Naive thymus-derived CD8-positive, alpha-beta T cell (primary cell): ENCODE results near the gene AGBL1. TPM values are rescaled to one million over a fixed set of nuclear protein-coding genes. Genes with fewer than 3 reads are reported as not detected.
"Not testable (repeated sequence)": the region's sequence is repeated elsewhere in the genome, so short reads cannot be mapped to it uniquely, and the experiment has no call there.

ENCODE experiments used
- ATAC-seq, 2 donors: fragments of 150-1000 bp; cut with Tn5 transposase in 1 of 2; sonication (Bioruptor Pico), chemical (Tn5 transposase) in 1 of 2; 1 replicate in 1 of 2; 2 replicates in 1 of 2; pipeline ENCODE4 v1.10.0; 2021; ENCODE audit warnings: mild to moderate bottlenecking in 2 of 2, moderate library complexity in 2 of 2
- POLR2A ChIA-PET: fragments of 350-600 bp; sonication (Branson Sonifier 250); formaldehyde crosslinking; loops from one replicate; lab custom pipeline; 2021; ENCODE audit warnings: antibody characterized with exemption; lab: Charles Lee
- DNase-seq, 10 donors: peaks; one replicate each; pipeline versions ENCODE4 v3.0.0 to v3.0.0-alpha.2; 2020 to 2022
- H3K27ac Mint-ChIP-seq, 10 donors: one replicate each; pipeline ENCODE4 v1.8.0; 2020 to 2022; ENCODE audit warnings: mild to moderate bottlenecking in 10 of 10, mixed read lengths in 10 of 10, moderate library complexity in 4 of 10, inconsistent platforms in 1 of 10
- H3K27me3 Mint-ChIP-seq, 5 donors: one replicate each; pipeline ENCODE4 v1.8.0; 2021 to 2022; ENCODE audit warnings: mixed read lengths in 5 of 5
- H3K36me3 Mint-ChIP-seq, 3 donors: one replicate each; pipeline ENCODE4 v1.8.0; 2020 to 2022; ENCODE audit warnings: mixed read lengths in 3 of 3, mild to moderate bottlenecking in 2 of 3, inconsistent platforms in 1 of 3
- H3K4me1 Mint-ChIP-seq, 4 donors: one replicate each; pipeline ENCODE4 v1.8.0; 2021 to 2022; ENCODE audit warnings: mixed read lengths in 4 of 4
- H3K4me3 Mint-ChIP-seq, 10 donors: one replicate each; pipeline ENCODE4 v1.8.0; 2020 to 2022; ENCODE audit warnings: mild to moderate bottlenecking in 10 of 10, mixed read lengths in 10 of 10, moderate library complexity in 6 of 10, inconsistent platforms in 1 of 10
- H3K9me3 Mint-ChIP-seq, 9 donors: one replicate each; pipeline ENCODE4 v1.8.0; 2020 to 2022; ENCODE audit warnings: mixed read lengths in 9 of 9, mild to moderate bottlenecking in 3 of 9, inconsistent platforms in 1 of 9, moderate library complexity in 1 of 9
- polyA plus RNA-seq, 3 donors: library from polyadenylated mRNA; unstranded; fragments of 300-500 nt; fragmentation: Illumina TruSeq; gene quantifications; one replicate each; pipeline ENCODE4 v1.2.3, GENCODE V29; 2021
- total RNA-seq, 8 experiments: library from RNA in 2 of 8; stranded (reverse) in 2 of 8; gene quantifications; one replicate each; pipeline ENCODE4 v1.2.3 and lab custom pipeline; 2021 to 2026

The AGBL1 gene
- total and polyA plus RNA-seq, 5 experiments from 2014 or later = not detected

- ATAC-seq = no peak
- H3K27me3 Mint-ChIP-seq = peaks cover 15 to 39% (median 15%) of the 10 kb centered on the region in 5 donors
- peaks cover 8 to 38% (median 17%) of the 10 kb centered on the region in 9 donors for H3K9me3 Mint-ChIP-seq
Measured at GRCh38 chr15:86103825-86104224, 24.2 kb downstream of the AGBL1 start.

GRCh38 chr15:86106306-86106705, 26.6 kb downstream of the AGBL1 start:
- Mint-ChIP-seq H3K27ac (peak overlapping the region in 1 of 10 donors; percentile 45), H3K36me3 (peaks cover 0 to 4% (median 2%) of the 10 kb centered on the region in 3 donors), H3K4me1 (no peaks in the 10 kb centered on the region), H3K9me3 (peaks cover 6 to 26% (median 16%) of the 10 kb centered on the region in 9 donors), H3K4me3 (no peak overlapping the region), H3K27me3 (peaks cover 15 to 45% (median 17%) of the 10 kb centered on the region in 5 donors)
- POLR2A ChIA-PET = no interaction called here
- no peak for DNase-seq
- ATAC-seq = no peak

More at GRCh38 chr15:86103825-86104224, 24.2 kb downstream of the AGBL1 start:
- Mint-ChIP-seq H3K4me3 (no peak overlapping the region), H3K27ac (peak overlapping the region in 1 of 10 donors; percentile 54), H3K36me3 (peaks cover 0 to 4% (median 2%) of the 10 kb centered on the region in 3 donors), H3K4me1 (no peaks in the 10 kb centered on the region)
- DNase-seq = no peak
- POLR2A ChIA-PET = no interaction called here

- H3K36me3 Mint-ChIP-seq = no peaks in the 10 kb centered on the region
- POLR2A ChIA-PET = no interaction called here
- no peak overlapping the region for H3K27ac Mint-ChIP-seq
- H3K9me3 Mint-ChIP-seq = no peaks in the 10 kb centered on the region
- DNase-seq (no peak), ATAC-seq (no peak)
- H3K4me1 Mint-ChIP-seq = no peaks in the 10 kb centered on the region
- peaks cover 2 to 14% (median 11%) of the 10 kb centered on the region in 5 donors for H3K27me3 Mint-ChIP-seq
- H3K4me3 Mint-ChIP-seq = no peak overlapping the region
Measured at GRCh38 chr15:86115145-86115801, 35.6 kb downstream of the AGBL1 start.

GRCh38 chr15:86121568-86122225, 42.0 kb downstream of the AGBL1 start:
- ATAC-seq (no peak), DNase-seq (no peak)
- Mint-ChIP-seq H3K27me3 (peaks cover 2 to 33% (median 13%) of the 10 kb centered on the region in 5 donors), H3K9me3 (no peaks in the 10 kb centered on the region), H3K36me3 (peaks cover 0 to 4% (median 0%) of the 10 kb centered on the region in 3 donors), H3K4me3 (no peak overlapping the region), H3K4me1 (no peaks in the 10 kb centered on the region), H3K27ac (no peak overlapping the region)
- POLR2A ChIA-PET = no interaction called here

GRCh38 chr15:86122691-86123391, 43.2 kb downstream of the AGBL1 start:
- POLR2A ChIA-PET, H3K36me3 Mint-ChIP-seq, H3K4me1 Mint-ChIP-seq, ATAC-seq, DNase-seq, H3K4me3 Mint-ChIP-seq, H3K27ac Mint-ChIP-seq, H3K9me3 Mint-ChIP-seq: not testable (repeated sequence)
- H3K27me3 Mint-ChIP-seq = peaks cover 0 to 33% (median 13%) of the 10 kb centered on the region in 5 donors

GRCh38 chr15:86125775-86126174, 46.1 kb downstream of the AGBL1 start:
- Mint-ChIP-seq H3K36me3 (peaks cover 0 to 4% (median 0%) of the 10 kb centered on the region in 3 donors), H3K9me3 (peaks cover 0 to 12% (median 0%) of the 10 kb centered on the region in 9 donors)

GRCh38 chr15:86127547-86127946, 47.9 kb downstream of the AGBL1 start:
- Mint-ChIP-seq H3K9me3 (peaks cover 0 to 12% (median 0%) of the 10 kb centered on the region in 9 donors), H3K27me3 (peaks cover 0 to 35% (median 6%) of the 10 kb centered on the region in 5 donors), H3K27ac (no peak overlapping the region), H3K4me3 (no peak overlapping the region), H3K36me3 (peaks cover 0 to 4% (median 0%) of the 10 kb centered on the region in 3 donors), H3K4me1 (no peaks in the 10 kb centered on the region)
- no peak for DNase-seq
- POLR2A ChIA-PET = no interaction called here
- ATAC-seq = no peak

More at GRCh38 chr15:86125775-86126174, 46.1 kb downstream of the AGBL1 start:
- DNase-seq (no peak), ATAC-seq (no peak)
- no peak overlapping the region for H3K27ac Mint-ChIP-seq
- POLR2A ChIA-PET = no interaction called here
- H3K4me1 Mint-ChIP-seq = no peaks in the 10 kb centered on the region
- peaks cover 0 to 35% (median 8%) of the 10 kb centered on the region in 5 donors for H3K27me3 Mint-ChIP-seq
- no peak overlapping the region for H3K4me3 Mint-ChIP-seq

- Mint-ChIP-seq H3K4me1 (no peaks in the 10 kb centered on the region), H3K4me3 (no peak overlapping the region), H3K9me3 (peaks cover 0 to under 1% (median 0%) of the 10 kb centered on the region in 9 donors), H3K27ac (no peak overlapping the region), H3K27me3 (peaks cover 0 to 12% (median 7%) of the 10 kb centered on the region in 5 donors), H3K36me3 (no peaks in the 10 kb centered on the region)
- ATAC-seq (no peak), DNase-seq (no peak)
- POLR2A ChIA-PET = no interaction called here
Measured at GRCh38 chr15:86135041-86135440, 55.4 kb downstream of the AGBL1 start.

- DNase-seq (no peak), ATAC-seq (no peak)
- Mint-ChIP-seq H3K36me3 (peaks cover 0 to 5% (median 0%) of the 10 kb centered on the region in 3 donors), H3K4me3 (no peak overlapping the region), H3K27ac (no peak overlapping the region), H3K4me1 (no peaks in the 10 kb centered on the region), H3K27me3 (peaks cover 4 to 26% (median 14%) of the 10 kb centered on the region in 5 donors), H3K9me3 (peaks cover 0 to 5% (median 0%) of the 10 kb centered on the region in 9 donors)
- POLR2A ChIA-PET = no interaction called here
Measured at GRCh38 chr15:86136861-86137260, 57.2 kb downstream of the AGBL1 start.

- Mint-ChIP-seq H3K4me1 (no peaks in the 10 kb centered on the region), H3K27me3 (peaks cover 9 to 46% (median 15%) of the 10 kb centered on the region in 5 donors), H3K4me3 (no peak overlapping the region), H3K9me3 (peaks cover 0 to 9% (median 0%) of the 10 kb centered on the region in 9 donors), H3K27ac (no peak overlapping the region), H3K36me3 (peaks cover 0 to 8% (median 0%) of the 10 kb centered on the region in 3 donors)
- DNase-seq = no peak
- ATAC-seq = no peak
- POLR2A ChIA-PET = no interaction called here
Measured at GRCh38 chr15:86138798-86139197, 59.1 kb downstream of the AGBL1 start.

- DNase-seq = no peak
Measured at GRCh38 chr15:86139828-86140227, 60.2 kb downstream of the AGBL1 start.

GRCh38 chr15:86154705-86155104, 75.0 kb downstream of the AGBL1 start:
- Mint-ChIP-seq H3K4me3 (no peak overlapping the region), H3K36me3 (no peaks in the 10 kb centered on the region), H3K27ac (no peak overlapping the region), H3K9me3 (peaks cover 3 to 34% (median 12%) of the 10 kb centered on the region in 9 donors), H3K4me1 (no peaks in the 10 kb centered on the region), H3K27me3 (peaks cover 0 to 9% (median 0%) of the 10 kb centered on the region in 5 donors)
- POLR2A ChIA-PET = no interaction called here
- DNase-seq (no peak), ATAC-seq (no peak)

More at GRCh38 chr15:86139828-86140227, 60.2 kb downstream of the AGBL1 start:
- Mint-ChIP-seq H3K27ac (no peak overlapping the region), H3K4me3 (no peak overlapping the region), H3K9me3 (peaks cover 0 to 14% (median 0%) of the 10 kb centered on the region in 9 donors), H3K27me3 (peaks cover 13 to 55% (median 16%) of the 10 kb centered on the region in 5 donors), H3K4me1 (no peaks in the 10 kb centered on the region), H3K36me3 (peaks cover 0 to 9% (median 0%) of the 10 kb centered on the region in 3 donors)
- ATAC-seq = no peak
- POLR2A ChIA-PET = no interaction called here
